ENCODE data around the gene CFAP251. TPM values are rescaled to one million over a fixed set of nuclear protein-coding genes. Genes with fewer than 3 reads are reported as not detected.

Gene CFAP251
- total RNA-seq, 1 experiment from 2014 or later, result 0.81 TPM

DNA sequence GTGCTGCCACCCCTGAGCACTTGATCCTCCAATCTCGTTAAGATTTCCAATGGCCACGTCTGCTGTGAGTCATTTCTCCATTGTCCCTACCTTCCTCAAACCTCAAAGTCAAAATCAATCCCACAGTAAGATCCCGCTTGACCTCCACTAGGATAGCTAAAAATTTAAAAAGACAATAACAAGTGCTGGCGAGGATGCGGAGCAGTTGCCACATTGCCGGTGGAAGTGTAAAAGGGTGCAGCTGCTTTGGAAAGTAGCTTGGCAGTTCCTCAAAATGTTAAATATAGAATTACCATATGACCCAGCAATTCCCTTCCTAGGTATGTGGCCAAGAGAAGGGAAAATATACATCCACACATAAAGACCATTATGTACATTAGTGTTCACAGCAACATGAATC is 93.8 kb downstream of the CFAP251 start:
- TF ChIP-seq, protein P1, sequence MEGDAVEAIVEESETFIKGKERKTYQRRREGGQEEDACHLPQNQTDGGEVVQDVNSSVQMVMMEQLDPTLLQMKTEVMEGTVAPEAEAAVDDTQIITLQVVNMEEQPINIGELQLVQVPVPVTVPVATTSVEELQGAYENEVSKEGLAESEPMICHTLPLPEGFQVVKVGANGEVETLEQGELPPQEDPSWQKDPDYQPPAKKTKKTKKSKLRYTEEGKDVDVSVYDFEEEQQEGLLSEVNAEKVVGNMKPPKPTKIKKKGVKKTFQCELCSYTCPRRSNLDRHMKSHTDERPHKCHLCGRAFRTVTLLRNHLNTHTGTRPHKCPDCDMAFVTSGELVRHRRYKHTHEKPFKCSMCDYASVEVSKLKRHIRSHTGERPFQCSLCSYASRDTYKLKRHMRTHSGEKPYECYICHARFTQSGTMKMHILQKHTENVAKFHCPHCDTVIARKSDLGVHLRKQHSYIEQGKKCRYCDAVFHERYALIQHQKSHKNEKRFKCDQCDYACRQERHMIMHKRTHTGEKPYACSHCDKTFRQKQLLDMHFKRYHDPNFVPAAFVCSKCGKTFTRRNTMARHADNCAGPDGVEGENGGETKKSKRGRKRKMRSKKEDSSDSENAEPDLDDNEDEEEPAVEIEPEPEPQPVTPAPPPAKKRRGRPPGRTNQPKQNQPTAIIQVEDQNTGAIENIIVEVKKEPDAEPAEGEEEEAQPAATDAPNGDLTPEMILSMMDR (conservative IDR thresholded peaks at IDR 0.05), result no peak
- Histone ChIP-seq H3K4me2 (ENCODE audit: insufficient read depth, insufficient read length, low read length) (no peak overlapping the region), H3K4ac (ENCODE audit: low read depth, low read length) (no peak overlapping the region), H3K27ac (ENCODE audit: insufficient read length, low read depth, low read length) (no peak overlapping the region), H2BK20ac (ENCODE audit: low read depth, low read length, poor library complexity, severe bottlenecking) (no peak overlapping the region), H2AFZ (ENCODE audit: low read length) (no peak overlapping the region), H4K20me1 (ENCODE audit: control insufficient read depth, insufficient read depth, insufficient read length) (no peaks in the 10 kb centered on the region), H3T11ph (ENCODE audit: low read length) (no peak overlapping the region), H3K23me2 (ENCODE audit: insufficient read length, low read depth, low read length, poor library complexity, severe bottlenecking) (no peaks in the 10 kb centered on the region), H4K8ac (replicated peaks; ENCODE audit: insufficient read length, low read depth, low read length) (no peak overlapping the region), H2BK15ac (ENCODE audit: low read depth, low read length) (no peak overlapping the region), H2BK120ac (ENCODE audit: low read depth, low read length, poor library complexity, severe bottlenecking) (no peak overlapping the region), H3K18ac (ENCODE audit: insufficient read length, low read depth, low read length) (no peak overlapping the region), H3K79me2 (ENCODE audit: insufficient read depth, low read length) (no peaks in the 10 kb centered on the region), H3K14ac (ENCODE audit: insufficient read depth, low read length) (no peak overlapping the region), H3K27me3 (ENCODE audit: insufficient read depth, low read length) (no peaks in the 10 kb centered on the region), H3K9me3 (ENCODE audit: control insufficient read depth, low read depth, low read length) (no peaks in the 10 kb centered on the region), H3K79me1 (ENCODE audit: insufficient read depth, low read depth, low read length, poor library complexity, severe bottlenecking) (no peaks in the 10 kb centered on the region), H3K4me1 (ENCODE audit: insufficient read depth, low read length) (no peaks in the 10 kb centered on the region), H4K91ac (ENCODE audit: insufficient read length, low read depth, low read length) (no peak overlapping the region), H2BK5ac (ENCODE audit: insufficient read length, low read length) (no peak overlapping the region), H2BK12ac (ENCODE audit: insufficient read length, low read depth, low read length) (no peak overlapping the region), H2AK5ac (ENCODE audit: insufficient read length, low read length) (no peak overlapping the region), H3K56ac (ENCODE audit: insufficient read length, low read depth, low read length) (no peak overlapping the region), H4K5ac (ENCODE audit: insufficient read length, low read depth, low read length) (no peak overlapping the region), H3K9ac (ENCODE audit: extremely low read depth, insufficient read length, low read length) (no peak overlapping the region), H3K23ac (ENCODE audit: insufficient read length, low read depth, low read length) (no peak overlapping the region)
- H3K27me3 Mint-ChIP-seq (ENCODE audit: low read depth), result no peaks in the 10 kb centered on the region
- no peak for DNase-seq
- no peak overlapping the region for H3K4me3 Mint-ChIP-seq
- H3K4me1 Mint-ChIP-seq, result peaks cover 5 to 7% of the 10 kb centered on the region in 2 experiments
- no peaks in the 10 kb centered on the region for H3K9me3 Mint-ChIP-seq
- H3K36me3 Mint-ChIP-seq (ENCODE audit: insufficient read depth in 1 of 3, low read depth in 3 of 3), result 0 out of 7 replicates have a peak, but pooled peaks cover 0 to 2% (median 0%) of the 10 kb centered on the region in 3 experiments
- H3K27ac Mint-ChIP-seq, result no peak overlapping the region; a peak in 1 of 7 replicates
- WGBS (ENCODE audit: extremely low coverage, insufficient read length, low lambda C conversion rate), result no CpG with 5 or more reads among the region's 6 CpGs

All from H9 (cell line).